ENCODE measurements around the gene PACRG.

- TF ChIP-seq EZH2 (IDR thresholded peaks at IDR 0.05; ENCODE audit: insufficient read depth, poor library complexity, severe bottlenecking) (no peak), EZH2phosphoT487 (IDR thresholded peaks at IDR 0.05; ENCODE audit: insufficient read depth, low read depth) (no peak)
These were observed 310.5 kb downstream of the PACRG start for GRCh38 chr6:163038317-163038716.
